Neural progenitor cell (in vitro differentiated cells): ENCODE measurements around the gene ARL16. TPM values are rescaled to one million over a fixed set of nuclear protein-coding genes. Genes with fewer than 3 reads are reported as not detected.

Experiments used
- DNase-seq: peaks from one replicate; pipeline ENCODE4 v3.0.0-alpha.2; 2016; ENCODE audit warnings: low spot score
- H2AFZ ChIP-seq: fragments of 200-600 bp; sonication (generic); replicated peaks from 2 replicates; pipeline ENCODE4 v1.6.1; 2016; ENCODE audit warnings: antibody characterized with exemption
- H3F3A ChIP-seq: fragments of 200-600 bp; sonication (generic); 2 replicates; pipeline ENCODE4 v1.6.1; 2016; ENCODE audit warnings: antibody characterized with exemption, low read depth
- H3K27ac ChIP-seq: fragments of 200-600 bp; sonication (generic); 2 replicates; pipeline ENCODE4 v1.5.1; 2016; ENCODE audit warnings: mild to moderate bottlenecking
- H3K27me3 ChIP-seq: fragments of 200-600 bp; sonication (generic); 2 replicates; pipeline ENCODE4 v1.6.1; 2016; ENCODE audit warnings: mild to moderate bottlenecking, moderate library complexity
- H3K36me3 ChIP-seq: fragments of 200-600 bp; sonication (generic); 2 replicates; pipeline ENCODE4 v1.5.1; 2016
- H3K4me1 ChIP-seq: fragments of 200-600 bp; sonication (generic); 2 replicates; pipeline ENCODE4 v1.6.1; 2016; ENCODE audit warnings: mixed run types
- H3K4me2 ChIP-seq: fragments of 200-600 bp; sonication (generic); 2 replicates; pipeline ENCODE4 v1.6.1; 2016
- H3K4me3 ChIP-seq: fragments of 200-600 bp; sonication (generic); 2 replicates; pipeline ENCODE4 v1.5.1; 2016
- H3K79me2 ChIP-seq: fragments of 200-600 bp; sonication (generic); 2 replicates; pipeline ENCODE4 v1.6.1; 2016; ENCODE audit warnings: low read depth
- H3K9ac ChIP-seq: fragments of 200-600 bp; sonication (generic); 2 replicates; pipeline ENCODE4 v1.6.1; 2016
- H3K9me3 ChIP-seq: fragments of 200-600 bp; sonication (generic); 2 replicates; pipeline ENCODE4 v1.5.1; 2016; ENCODE audit warnings: low read depth
- H4K20me1 ChIP-seq: fragments of 200-600 bp; sonication (generic); 2 replicates; pipeline ENCODE4 v1.6.1; 2016; ENCODE audit warnings: low read depth
- H3K27ac Mint-ChIP-seq: 3 replicates; pipeline ENCODE4 v1.8.0; 2021; ENCODE audit warnings: mixed read lengths
- H3K27me3 Mint-ChIP-seq: 2 replicates; pipeline ENCODE4 v1.8.0; 2022; ENCODE audit warnings: low read depth, mild to moderate bottlenecking, inconsistent platforms, moderate library complexity, mixed read lengths; ENCODE audit not compliant: insufficient read depth
- H3K36me3 Mint-ChIP-seq: 3 replicates; pipeline ENCODE4 v1.8.0; 2021; ENCODE audit warnings: mixed read lengths
- H3K4me1 Mint-ChIP-seq: 3 replicates; pipeline ENCODE4 v1.8.0; 2021; ENCODE audit warnings: mixed read lengths
- H3K4me3 Mint-ChIP-seq: 3 replicates; pipeline ENCODE4 v1.8.0; 2021; ENCODE audit warnings: mild to moderate bottlenecking, moderate library complexity, mixed read lengths
- H3K9me3 Mint-ChIP-seq: 3 replicates; pipeline ENCODE4 v1.8.0; 2020; ENCODE audit warnings: mixed read lengths
- EZH2 ChIP-seq: fragments of 200-600 bp; sonication (generic); IDR thresholded peaks from 2 replicates; pipeline ENCODE4 v1.6.1; 2017; ENCODE audit warnings: antibody characterized with exemption, mild to moderate bottlenecking, moderate library complexity
- EZH2phosphoT487 ChIP-seq: fragments of 200-600 bp; sonication (generic); IDR thresholded peaks from 2 replicates; pipeline ENCODE4 v1.6.1; 2017; ENCODE audit warnings: antibody characterized with exemption
- total RNA-seq: library from RNA; depleted of rRNA; stranded (reverse); fragments of >200 nt; gene quantifications from 2 replicates; pipeline ENCODE4 v1.2.3, GENCODE V29; 2015; ENCODE audit warnings: low replicate concordance
- TF ChIP-seq, protein P1 (sequence below): fragments of 200-600 bp; sonication (generic); IDR thresholded peaks from 2 replicates; pipeline ENCODE4 v1.5.1; 2017; ENCODE audit warnings: antibody characterized with exemption, mild to moderate bottlenecking

ARL16 gene
- total RNA-seq, 1 donor from 2014 or later: 31.2 TPM

DNA sequence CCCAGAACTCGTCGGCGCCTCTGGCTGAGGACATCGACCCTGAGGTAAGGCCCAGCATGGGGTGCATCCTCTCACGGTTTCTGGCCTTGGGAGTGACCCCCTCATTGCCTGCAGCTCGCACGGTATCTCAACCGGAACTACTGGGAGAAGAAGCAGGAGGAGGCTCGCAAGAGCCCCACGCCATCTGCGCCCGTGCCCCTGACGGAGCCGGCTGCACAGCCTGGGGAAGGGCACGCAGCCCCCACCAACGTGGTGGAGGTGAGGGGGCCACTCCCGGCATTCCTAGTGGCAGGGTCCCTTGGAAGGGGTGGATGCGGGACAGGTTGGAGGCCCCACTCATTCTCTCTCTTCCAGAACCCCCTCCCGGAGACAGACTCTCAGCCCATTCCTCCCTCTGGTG, 11.2 kb upstream of the ARL16 start:
- H3K27ac ChIP-seq: no peak overlapping the region
- no peak for DNase-seq
- Mint-ChIP-seq H3K9me3 (peaks cover 2% of the 10 kb centered on the region), H3K4me1 (no peaks in the 10 kb centered on the region), H3K27me3 (no peaks in the 10 kb centered on the region), H3K36me3 (peaks cover 23% of the 10 kb centered on the region), H3K4me3 (no peak overlapping the region), H3K27ac (no peak overlapping the region)
- H3K4me1 ChIP-seq: no peaks in the 10 kb centered on the region
- H3K4me2 ChIP-seq: no peak overlapping the region
- H3K79me2 ChIP-seq: peaks cover 20% of the 10 kb centered on the region
- no peak overlapping the region for H2AFZ ChIP-seq
- no peak overlapping the region for H3K9ac ChIP-seq
- peaks cover 4% of the 10 kb centered on the region for H3F3A ChIP-seq
- H3K36me3 ChIP-seq: no peaks in the 10 kb centered on the region
- H3K9me3 ChIP-seq: no peaks in the 10 kb centered on the region
- no peak for TF ChIP-seq EZH2phosphoT487
- no peak for TF ChIP-seq EZH2
- TF ChIP-seq, protein P1, sequence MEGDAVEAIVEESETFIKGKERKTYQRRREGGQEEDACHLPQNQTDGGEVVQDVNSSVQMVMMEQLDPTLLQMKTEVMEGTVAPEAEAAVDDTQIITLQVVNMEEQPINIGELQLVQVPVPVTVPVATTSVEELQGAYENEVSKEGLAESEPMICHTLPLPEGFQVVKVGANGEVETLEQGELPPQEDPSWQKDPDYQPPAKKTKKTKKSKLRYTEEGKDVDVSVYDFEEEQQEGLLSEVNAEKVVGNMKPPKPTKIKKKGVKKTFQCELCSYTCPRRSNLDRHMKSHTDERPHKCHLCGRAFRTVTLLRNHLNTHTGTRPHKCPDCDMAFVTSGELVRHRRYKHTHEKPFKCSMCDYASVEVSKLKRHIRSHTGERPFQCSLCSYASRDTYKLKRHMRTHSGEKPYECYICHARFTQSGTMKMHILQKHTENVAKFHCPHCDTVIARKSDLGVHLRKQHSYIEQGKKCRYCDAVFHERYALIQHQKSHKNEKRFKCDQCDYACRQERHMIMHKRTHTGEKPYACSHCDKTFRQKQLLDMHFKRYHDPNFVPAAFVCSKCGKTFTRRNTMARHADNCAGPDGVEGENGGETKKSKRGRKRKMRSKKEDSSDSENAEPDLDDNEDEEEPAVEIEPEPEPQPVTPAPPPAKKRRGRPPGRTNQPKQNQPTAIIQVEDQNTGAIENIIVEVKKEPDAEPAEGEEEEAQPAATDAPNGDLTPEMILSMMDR: no peak
- peaks cover 14% of the 10 kb centered on the region for H4K20me1 ChIP-seq
- H3K4me3 ChIP-seq: no peak overlapping the region
- H3K27me3 ChIP-seq: no peaks in the 10 kb centered on the region

DNA sequence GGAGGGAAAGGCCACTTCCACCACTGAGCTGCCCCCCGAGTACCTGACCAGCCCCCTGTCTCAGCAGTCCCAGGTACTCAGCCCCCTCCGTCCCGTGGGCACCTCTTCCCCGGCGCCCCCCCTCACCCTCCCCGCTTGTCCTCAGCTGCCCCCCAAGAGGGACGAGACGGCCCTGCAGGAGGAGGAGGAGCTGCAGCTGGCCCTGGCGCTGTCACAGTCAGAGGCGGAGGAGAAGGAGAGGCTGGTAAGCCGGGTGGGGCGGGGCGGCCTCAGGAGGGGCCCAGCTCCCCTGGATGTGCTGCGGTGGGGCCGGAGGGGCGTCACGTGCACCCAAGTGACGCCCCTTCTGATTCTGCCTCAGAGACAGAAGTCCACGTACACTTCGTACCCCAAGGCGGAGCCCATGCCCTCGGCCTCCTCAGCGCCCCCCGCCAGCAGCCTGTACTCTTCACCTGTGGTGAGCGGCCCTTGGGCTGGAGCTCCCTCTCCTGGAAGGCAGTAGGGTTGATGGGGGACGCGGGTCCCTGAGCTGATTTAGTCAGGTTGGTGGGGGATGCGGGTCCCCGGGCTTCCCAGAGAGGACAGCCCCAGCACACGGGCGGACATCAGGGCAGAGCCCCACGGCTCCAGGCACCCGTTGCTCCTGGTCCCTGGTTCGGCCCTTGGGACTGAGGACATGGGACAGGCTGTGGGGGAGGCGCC, 10.1 kb upstream of the ARL16 start:
- H3K79me2 ChIP-seq: peaks cover 11% of the 10 kb centered on the region

GRCh38 chr17:81691608-81692007, 8.0 kb upstream of the ARL16 start:
- H3K27ac Mint-ChIP-seq: no peak overlapping the region
- H3K4me2 ChIP-seq: no peak overlapping the region
- H3K9me3 ChIP-seq: no peaks in the 10 kb centered on the region
- H3K27me3 ChIP-seq: no peaks in the 10 kb centered on the region
- H3K27ac ChIP-seq: no peak overlapping the region
- no peak overlapping the region for H3K9ac ChIP-seq
- no peak overlapping the region for H3K4me3 Mint-ChIP-seq
- TF ChIP-seq, protein P1: no peak
- TF ChIP-seq EZH2: no peak
- no peak for TF ChIP-seq EZH2phosphoT487
- no peaks in the 10 kb centered on the region for H4K20me1 ChIP-seq
- H3K4me1 ChIP-seq: no peaks in the 10 kb centered on the region
- no peaks in the 10 kb centered on the region for H3F3A ChIP-seq
- no peaks in the 10 kb centered on the region for H3K4me1 Mint-ChIP-seq
- peaks cover 1% of the 10 kb centered on the region for H3K79me2 ChIP-seq
- no peaks in the 10 kb centered on the region for H3K36me3 ChIP-seq
- H2AFZ ChIP-seq: no peak overlapping the region
- H3K27me3 Mint-ChIP-seq: peaks cover 5% of the 10 kb centered on the region
- no peak overlapping the region for H3K4me3 ChIP-seq
- DNase-seq: no peak
- H3K36me3 Mint-ChIP-seq: peaks cover 13% of the 10 kb centered on the region
- no peaks in the 10 kb centered on the region for H3K9me3 Mint-ChIP-seq

More for the DNA sequence above, 10.1 kb upstream of the ARL16 start:
- no peak for DNase-seq
- Histone ChIP-seq H3K4me1 (no peaks in the 10 kb centered on the region), H2AFZ (no peak overlapping the region), H3K4me3 (no peak overlapping the region), H4K20me1 (peaks cover 5% of the 10 kb centered on the region), H3K9me3 (no peaks in the 10 kb centered on the region), H3F3A (no peaks in the 10 kb centered on the region), H3K36me3 (no peaks in the 10 kb centered on the region), H3K9ac (no peak overlapping the region), H3K27me3 (no peaks in the 10 kb centered on the region), H3K27ac (no peak overlapping the region), H3K4me2 (no peak overlapping the region)
- peaks cover 22% of the 10 kb centered on the region for H3K36me3 Mint-ChIP-seq
- H3K9me3 Mint-ChIP-seq: peaks cover 2% of the 10 kb centered on the region
- H3K27ac Mint-ChIP-seq: no peak overlapping the region
- no peak overlapping the region for H3K4me3 Mint-ChIP-seq
- no peaks in the 10 kb centered on the region for H3K4me1 Mint-ChIP-seq
- peaks cover 5% of the 10 kb centered on the region for H3K27me3 Mint-ChIP-seq
- TF ChIP-seq EZH2 (no peak), EZH2phosphoT487 (no peak)
- TF ChIP-seq, protein P1: no peak
